ENCODE data around the gene DCTN3.
"Not testable (repeated sequence)": the region's sequence is repeated elsewhere in the genome, so short reads cannot be mapped to it uniquely, and the experiment has no call there.

The DCTN3 gene

DNA sequence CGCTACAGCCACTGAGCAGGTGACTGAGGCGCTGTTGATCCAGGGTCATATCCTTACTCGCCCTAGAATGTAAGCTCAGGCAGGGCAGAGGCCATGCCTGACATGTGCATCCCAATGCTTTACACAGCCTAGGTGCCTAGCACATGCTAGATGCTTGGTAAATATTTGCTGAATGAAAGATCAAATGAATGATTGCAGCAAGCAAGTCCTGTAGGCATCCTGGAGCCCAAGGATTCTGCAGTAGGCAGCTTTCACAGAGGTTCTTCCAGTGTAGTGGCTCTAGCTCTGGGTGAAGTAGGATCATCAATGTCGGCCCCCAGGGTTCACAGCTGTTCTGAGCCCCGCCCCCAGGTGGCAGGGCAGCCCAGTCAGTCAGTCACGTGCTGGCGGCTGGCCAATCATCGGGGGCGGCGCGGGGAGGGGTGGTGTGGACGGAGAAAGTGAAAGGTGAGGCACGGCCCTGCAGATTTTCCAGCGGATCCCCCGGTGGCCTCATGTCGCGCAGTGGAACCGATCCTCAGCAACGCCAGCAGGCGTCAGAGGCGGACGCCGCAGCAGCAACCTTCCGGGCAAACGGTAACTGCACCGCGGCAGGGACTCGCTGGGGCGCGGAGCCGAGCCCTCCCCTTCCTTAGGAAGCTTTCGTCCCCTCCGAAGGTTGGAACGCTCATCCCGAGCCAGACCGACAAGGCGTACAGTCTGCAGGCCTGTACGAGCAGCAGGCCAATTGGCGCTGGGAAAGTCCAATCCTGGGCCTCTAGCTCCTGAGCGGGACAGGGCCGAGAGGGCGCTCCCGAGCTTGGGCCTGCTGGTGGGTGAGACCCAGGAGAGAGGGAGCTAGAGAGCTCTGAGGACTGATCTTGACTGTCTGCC lies 26.2 kb upstream of the DCTN3 start, which contains the start of gene GALT:
GALT (plus strand) TSS at position 465 of the 873 bp plus-strand sequence; CDS start at position 495, 30 bp downstream.
- DNase-seq: peak; percentile 65

DNA sequence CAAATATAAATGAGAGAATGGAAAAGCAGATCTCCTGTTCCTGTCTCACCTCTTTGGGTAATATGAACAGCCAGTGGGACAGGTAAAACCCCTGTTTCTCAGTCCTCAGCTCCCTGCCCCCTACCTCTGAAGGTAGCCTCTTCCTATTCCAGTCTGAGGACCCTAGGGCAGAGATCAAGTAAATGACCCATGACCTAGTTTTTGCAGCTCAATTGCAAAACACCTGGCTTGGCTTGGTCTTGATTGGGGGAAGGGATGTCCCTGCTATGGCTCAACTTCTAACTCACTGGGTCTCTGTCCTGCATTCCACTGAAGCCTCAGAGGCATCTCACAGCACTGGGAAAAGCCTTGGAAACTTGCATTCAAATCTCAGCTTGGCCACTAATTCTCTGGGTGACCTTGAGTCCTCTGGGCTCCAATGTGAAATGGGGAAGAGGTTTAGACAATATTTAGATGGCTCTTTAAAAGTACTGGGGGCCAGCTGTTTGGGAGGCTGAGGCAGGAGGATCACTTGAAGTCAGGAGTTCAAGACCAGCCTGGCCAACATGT lies 24.5 kb upstream of the DCTN3 start:
- no peak for DNase-seq

DNA sequence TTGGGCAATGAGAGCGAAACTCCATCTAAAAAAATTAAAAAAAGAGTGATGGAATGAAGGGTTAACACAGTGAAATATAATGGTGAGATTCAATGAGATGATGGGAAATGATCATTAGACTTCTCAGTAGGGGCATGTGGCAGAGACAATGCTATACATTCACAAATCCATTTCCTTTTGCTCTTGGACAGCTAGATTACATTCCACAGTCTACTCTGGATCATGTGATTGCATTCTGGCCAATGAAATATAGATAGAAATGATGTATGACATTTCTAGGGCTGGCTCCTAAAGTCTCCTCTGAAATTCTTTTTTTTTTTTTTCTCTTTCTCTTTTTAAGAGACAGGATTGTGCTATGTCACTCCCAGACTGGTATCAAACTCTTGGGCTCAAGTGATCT lies 22.4 kb upstream of the DCTN3 start:
- no peak for DNase-seq

DNA sequence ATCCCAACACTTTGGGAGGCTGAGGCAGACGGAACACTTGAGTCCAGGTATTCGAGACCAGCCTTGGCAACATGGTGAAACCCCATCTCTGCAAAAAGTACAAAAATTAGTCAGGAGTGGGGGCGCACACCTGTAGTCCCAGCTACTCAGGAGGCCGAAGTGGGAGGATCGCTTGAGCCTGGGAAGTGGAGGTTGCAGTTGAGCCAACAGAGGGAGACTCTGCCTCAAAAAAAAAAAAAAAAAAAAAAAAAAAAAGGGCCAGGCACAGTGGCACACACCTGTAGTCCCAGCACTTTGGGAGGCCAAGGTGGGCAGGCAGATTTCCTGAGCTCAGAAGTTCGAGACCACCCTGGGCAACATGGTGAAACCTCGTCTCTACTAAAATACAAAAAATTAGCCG lies 19.0 kb upstream of the DCTN3 start:
- not testable (repeated sequence) for DNase-seq

DNA sequence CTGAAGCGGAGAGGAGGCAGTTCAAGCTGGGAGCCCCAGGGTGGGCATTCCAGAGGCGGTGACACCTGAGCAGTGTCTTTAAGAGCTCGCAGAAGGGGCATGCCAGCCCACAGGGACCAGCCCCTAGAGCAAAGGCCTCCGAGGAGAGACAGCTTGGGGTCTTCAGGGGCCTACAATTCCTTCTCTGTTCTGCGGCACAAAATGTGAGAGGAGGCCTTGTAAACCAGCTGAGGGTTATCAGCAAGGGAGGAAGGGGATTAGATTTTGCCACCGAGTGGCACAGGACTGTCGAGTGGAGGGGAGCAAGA lies 17.8 kb upstream of the DCTN3 start:
- DNase-seq: no peak

DNA sequence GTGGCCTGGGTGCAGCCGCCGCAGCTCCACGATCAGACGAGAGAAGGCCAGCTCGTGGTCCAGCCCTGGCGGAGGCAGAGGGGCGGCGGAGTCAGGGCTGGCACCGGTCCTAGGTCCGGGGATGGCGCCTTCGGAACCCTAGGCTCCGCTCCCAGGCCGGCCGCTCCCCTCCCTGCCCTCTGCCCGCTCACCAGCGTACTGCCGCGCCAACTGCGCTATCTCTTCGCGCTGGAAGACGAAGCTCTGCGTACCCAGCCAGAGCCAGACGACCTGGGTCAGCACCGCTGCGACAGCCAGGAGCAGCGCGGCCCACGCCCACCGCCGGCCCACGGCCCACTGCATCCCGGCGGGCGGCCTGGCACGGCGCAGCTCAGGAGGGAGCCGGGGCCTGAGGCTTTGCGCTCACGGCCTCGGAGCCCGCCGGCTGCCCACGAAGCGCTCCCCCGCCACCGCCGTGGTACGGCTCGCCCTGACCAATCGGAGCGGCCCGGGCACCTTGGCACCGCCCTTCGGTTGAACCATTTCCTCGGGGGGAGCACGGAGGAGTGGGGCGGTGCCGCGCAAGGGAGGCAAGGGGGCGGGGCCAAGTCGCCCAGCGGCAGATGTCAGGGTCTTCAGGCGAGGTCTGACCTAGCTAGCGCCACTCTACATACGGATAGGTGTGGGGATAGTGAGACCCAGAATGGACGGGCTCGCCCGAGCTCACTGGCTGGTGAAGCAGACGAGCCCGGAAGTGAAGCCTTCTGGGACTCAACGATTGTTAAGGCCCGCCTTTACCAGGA lies 17.3 kb upstream of the DCTN3 start, which contains the start of gene SIGMAR1:
SIGMAR1 (minus strand) TSS at position 432 of the 782 bp plus-strand sequence; CDS start at position 342, 90 bp downstream.
- DNase-seq: peak; percentile 78

DNA sequence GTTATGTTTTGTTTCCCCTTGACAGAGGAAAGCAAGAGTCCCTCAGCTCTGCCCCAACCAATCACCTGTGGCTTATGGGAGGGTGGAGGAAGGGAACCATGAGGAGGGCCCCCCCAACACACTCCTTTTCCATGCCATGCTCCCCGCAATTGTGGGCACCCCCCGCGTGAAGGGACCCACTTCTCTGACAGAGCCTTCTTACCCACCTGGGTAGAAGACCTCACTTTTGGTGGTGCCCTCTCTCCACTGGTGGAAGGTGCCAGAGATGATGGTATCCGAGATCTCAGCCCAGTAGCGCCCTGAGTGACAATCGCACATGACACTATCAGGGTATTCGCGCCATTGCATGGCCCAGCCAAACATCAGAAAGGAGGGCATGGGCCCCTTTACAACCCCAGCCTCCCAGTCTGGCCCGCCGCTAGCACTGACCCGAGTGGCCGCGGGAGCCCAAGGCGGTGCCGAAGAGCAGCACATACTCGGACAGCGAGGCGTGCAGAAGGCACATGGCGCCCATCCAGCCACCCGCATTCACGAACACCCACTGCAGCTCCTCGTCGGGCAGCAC lies 16.6 kb upstream of the DCTN3 start:
- no peak for DNase-seq

DNA sequence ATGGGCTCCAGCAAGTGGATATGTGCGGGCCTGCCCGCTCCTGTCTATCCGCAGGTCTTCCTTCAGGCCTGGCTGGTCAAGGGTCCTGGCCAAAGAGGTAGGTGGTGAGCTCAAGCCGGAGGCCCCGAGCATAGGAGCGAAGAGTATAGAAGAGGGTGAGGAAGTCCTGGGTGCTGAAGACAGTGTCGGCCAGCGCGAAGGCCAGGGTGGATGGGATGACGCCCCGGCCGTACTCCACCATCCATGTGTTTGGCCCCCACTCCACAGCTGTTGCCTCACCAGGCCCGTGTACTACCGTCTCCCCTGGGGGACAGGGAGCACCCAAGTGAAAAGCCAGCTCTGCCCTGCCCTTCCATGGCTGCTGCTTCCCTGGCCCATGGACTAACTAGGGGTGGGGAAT lies 15.3 kb upstream of the DCTN3 start:
- DNase-seq: no peak

DNA sequence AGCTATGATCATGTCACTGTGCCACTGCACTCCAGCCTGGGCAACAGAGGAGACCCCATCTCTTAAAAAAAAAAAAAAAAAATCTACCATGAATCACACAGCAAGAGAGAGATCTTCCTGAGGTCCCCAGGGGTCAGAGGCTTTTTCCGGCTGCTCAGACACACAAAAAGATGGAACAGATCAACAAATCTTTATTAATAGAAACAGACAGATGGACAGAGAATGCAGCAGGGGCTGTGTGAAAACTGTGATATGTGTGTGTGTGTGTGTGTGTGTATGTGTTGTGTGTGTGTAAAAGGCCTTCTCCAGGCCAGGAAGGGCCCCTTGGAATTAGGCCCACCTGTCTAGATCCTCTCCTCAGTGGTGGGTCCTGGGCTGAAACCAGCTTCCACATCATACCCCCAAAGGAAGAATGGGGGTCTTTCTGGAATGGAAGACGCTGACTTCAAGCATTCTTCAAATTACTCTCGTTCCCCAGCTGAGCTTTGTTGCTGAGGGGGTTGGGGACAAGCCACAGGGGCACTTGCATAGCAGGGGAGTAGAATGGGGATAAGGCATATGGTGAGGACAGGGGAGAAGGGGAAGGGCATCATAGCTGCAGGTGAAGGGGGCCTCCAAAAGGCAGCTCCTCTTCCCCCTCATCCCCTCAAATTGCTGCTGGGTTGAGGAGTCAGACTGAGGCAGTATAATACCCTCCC lies 14.4 kb upstream of the DCTN3 start:
- DNase-seq: no peak

DNA sequence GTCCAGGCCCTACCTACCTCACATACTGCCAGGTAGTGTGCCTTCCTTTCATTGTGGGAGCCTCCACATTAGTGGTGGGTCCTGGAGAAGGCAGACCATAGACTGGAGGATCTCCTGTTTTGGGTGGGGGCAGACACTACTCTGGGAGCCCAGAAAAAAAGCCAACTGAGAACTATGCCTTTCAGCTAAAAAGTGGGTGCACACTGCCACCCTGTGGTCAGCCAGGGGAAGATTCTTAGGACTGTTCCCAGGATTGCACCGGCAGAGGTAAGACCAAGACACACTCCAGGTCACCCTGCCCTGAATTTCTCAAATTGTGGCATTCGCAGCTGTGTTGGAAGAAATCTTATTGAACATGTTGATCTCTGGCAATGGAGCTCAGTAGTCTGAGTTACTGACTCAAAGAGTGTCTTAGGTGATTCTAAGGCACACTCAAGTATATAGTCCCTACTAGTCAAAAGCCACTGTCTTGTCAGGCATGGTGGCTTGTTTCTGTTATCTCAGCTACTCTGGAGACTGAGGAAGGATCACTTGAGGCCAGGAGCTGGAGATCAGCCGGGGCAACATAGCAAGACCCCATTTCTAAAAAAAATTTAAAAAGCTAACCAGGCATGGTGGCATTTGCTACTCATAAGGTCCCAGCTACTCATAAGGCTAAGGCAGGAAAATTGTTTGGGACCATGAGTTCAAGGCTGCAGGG lies 13.7 kb upstream of the DCTN3 start:
- no peak for DNase-seq

DNA sequence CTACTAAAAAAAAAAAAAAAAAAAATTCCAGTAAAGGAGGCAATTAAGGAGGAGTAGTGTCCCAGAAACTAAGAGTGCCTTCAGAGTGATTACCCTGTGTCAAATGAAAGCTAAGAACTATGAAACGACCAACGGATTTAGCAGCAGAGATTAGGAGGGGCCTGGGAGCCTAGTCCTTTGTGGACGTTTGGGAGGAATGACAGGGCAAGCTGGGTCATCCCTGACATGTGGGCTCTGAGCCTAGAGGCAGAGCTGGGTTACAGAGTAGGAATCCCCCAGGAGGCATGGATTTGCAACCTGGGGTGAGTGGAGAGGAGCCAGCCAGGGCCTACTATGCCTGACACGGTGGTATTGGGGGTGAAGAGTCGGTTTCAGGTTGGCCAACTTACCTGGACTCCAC lies 12.9 kb upstream of the DCTN3 start:
- DNase-seq: no peak

DNA sequence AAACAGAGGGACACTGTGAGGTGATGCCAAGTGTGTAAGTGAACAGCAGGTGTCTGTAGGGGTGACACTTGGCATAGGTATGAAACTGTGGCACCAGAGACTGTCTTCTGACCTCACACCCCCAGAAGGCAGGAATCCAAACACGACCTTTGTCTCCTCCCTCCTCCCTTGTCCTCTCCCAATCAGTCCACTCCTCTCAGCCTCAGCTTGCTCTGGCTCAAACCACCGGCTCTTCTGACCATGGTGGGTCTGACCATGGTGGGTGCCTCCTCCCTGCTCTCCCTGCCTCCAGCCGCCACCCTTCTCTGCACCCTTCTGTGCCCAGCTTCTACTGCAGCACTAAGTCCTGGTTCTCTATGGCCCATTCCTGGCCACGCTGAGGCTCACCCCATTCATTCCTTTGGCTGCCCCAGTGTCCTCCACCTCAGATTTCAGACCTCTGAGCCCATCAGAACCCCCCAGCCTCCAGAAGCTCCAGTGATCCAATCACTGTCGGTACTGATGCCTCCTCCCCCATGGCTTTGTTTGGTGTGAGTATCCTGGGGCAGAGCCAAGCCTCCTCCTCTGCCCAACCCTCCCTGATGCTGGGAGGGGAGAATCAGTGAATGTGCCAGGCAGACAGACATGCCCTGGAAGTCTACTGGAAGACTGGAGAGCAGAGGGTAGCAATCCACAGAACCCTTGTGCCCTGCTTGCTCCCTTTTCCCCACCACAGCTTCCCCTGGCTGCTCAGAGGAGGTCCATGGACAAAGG lies 10.3 kb upstream of the DCTN3 start:
- no peak for DNase-seq

DNA sequence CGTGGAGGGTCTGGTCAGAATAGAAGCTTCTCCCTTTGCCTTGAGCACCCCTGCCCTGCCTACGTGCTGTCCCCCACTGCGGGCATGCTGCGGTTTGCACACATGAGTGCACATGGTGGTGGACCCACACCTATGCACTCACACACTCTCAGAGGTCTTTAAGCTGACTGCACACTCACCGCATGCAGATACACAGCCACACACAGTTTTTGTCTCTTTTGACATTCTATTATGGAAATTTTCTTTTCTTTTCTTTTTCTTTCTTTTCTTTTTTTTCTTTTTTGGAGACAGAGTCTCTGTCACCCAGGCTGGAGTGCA lies 9.2 kb upstream of the DCTN3 start:
- no peak for DNase-seq

DNA sequence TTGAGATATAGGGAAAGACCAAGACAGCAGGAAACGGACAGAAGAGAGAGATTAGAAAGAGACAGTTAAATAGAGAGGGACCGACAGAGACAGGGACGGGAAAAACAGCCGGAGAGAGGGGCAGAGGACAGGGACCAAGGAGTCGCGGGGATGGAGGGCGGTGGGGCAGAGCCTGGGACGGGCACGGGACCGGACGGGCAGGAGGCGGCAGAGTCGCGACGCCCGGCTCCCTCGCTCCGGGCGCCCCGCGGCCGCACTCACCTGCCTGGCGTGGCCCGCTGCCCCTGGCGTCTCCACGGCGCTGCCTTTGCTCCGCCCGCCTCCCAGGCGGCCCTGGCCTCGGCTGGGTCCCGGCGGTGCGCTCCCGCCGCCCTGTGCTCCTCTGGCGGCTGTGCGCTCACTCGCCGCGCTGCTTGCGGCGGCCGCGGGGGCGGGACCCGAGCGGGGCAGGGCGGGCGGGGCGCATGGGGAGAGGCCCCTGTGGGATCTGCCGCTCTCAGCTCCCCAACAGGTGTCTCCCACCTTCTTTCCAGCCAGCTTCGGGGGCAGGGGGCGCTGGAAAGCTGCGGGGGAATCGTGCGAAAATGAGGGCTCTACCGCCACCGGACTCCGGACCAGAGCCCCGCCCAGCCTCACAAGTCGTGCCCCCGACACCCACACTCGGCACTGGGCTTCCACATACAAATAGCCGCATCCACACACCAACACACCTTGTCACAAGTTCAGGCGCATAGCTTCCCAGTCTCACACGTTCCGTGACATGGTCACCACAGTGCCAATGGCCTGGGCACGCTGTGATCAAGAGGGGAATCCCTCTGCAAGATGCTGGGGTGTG lies 8.6 kb upstream of the DCTN3 start, which contains the start of gene ARID3C:
ARID3C (minus strand) TSS at position 411 of the 835 bp plus-strand sequence. CDS start 1,052 bp downstream, outside the sequence.
- DNase-seq: no peak

DNA sequence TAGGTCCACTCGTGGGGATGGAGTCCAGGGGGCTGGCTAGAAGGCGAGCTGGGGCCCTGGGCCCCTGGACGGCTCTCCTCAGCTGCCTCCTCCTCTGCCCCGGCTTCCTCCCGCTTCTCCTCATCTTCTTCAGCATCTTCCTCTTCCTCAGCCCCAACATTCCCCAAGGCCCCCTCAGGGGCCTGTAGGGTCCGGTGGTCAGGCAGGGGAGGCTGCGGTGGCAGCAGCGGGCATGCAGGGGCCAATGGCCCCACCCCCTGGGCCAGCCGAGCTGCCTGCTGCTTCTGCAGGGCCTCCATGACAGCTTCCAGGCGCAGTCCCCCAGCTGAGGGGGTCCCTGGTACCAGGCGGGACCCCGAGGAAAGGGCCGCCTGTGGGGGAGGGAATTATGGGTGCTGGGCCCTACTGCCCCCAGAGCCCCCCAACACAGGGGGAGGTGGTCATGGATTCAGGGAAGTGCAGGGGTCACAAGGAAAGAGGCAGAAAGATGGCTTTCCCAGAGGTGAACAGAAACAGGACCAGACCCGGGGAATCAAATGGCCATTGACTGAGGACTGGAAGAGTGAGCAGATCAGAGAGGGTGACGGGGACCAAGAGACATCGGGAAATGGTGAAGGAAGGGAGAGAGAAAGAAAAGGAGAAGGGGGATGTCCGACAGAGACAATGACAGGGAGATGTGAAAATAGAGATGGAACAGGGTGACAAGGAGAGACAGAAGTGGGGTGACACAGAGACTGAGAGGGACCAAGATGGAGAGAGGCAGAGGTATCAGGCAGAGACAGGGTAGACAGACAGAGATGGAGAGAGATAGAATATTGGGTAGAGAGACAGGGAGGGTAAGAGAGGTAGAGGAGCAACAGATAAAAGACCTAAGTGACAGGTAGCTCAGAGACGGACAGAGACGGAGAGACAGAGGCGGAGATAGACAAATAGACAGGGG lies 7.7 kb upstream of the DCTN3 start:
- DNase-seq: no peak

DNA sequence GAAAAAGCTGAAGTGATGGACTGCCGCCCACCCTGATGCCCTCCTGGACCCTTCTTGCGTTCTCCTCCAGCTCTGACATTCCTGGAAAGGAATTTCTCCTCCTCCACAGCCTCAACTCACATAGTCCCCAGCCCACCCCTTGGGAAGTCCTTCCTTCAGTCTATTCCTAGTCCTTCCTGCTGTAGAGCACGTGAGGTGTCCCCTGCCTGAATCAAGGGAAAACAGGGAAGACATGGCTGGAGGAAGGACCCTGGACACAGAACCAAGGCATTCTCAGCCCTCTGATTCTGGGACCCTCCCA lies 4.8 kb upstream of the DCTN3 start:
- no peak for DNase-seq

DNA sequence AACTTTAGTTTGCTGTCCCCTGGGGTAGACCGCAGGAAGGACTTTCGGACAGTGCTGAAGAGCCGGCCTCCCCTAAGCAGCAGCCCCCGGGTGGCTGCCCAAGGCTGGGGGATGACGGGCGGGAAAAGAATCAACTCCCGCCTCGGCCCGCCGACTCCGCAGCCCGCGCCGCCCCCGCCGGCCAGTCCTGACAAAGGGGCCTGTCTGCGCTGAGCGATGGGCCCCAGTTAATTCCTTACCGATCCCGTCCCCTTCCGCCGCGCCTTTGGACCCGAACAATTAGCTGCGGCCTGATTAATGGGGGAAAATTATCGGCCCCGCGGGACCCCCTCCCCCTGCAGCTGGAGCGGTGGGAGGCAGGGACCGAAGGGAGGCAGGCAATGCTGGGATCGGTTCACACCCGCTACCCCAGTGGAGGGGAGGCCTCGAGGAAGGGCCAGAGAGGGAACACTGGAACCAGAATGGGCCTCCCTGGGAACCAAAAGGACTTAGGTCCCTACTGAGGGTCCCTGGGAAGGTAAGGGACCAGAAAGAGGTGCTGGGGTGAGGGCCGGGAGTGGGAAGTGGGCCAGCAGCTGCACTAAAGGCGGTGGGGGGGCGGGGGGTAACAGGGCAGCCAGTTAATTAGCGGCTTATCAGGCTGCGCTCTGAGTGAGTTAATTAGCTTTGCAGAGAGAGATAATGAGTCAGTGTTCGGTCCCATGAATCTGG lies 4.3 kb upstream of the DCTN3 start:
- DNase-seq: no peak

DNA sequence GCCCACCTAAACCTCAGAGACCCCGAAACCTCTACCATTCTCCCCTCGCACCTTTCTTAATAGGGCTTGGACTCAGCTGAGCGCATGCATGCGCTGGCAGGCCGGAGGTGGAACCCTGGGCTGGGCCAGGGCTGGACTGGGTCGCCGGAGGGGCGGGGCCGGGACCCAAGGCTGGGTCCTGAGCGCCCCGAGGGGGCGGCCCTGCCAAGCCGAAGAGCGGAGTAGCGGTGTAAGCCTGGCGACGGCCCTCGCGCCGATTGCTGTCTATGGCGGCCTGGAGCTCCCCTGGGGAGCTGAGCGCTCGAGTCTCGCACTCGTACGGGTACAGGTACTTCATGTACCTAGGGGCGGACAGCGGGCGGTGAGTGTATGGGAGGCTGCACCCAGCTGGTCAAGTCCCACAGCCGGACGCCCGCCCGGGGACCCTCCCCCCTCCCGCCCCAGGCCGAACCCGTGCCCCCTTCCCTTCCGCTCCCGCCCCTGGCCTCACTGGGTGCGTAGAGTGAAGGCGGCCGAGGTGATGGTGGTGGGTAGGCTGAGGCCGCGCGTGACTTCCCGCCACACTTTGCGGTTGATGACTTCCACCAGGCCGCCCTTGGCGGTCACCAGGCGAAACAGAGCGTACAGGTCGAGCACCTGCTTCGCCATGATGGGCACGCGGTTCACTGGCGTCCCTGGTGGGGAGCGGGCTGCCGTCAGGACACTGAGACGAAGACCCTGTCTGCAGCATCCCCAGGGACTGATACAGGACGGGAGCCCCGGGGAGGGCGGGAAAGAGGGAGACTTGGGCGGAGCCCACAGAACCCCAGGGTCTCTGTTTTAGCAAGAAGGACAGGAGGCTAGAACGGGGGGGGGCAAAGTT lies 3.3 kb upstream of the DCTN3 start:
- no peak for DNase-seq
